Neural progenitor cell (in vitro differentiated cells): Measurements from ENCODE around the gene INPP5D.

Experiments used
- EZH2phosphoT487 ChIP-seq: fragments of 200-600 bp; sonication (generic); IDR thresholded peaks from 2 replicates; pipeline ENCODE4 v1.6.1; 2017; ENCODE audit warnings: antibody characterized with exemption
- TF ChIP-seq, protein P1 (sequence below): fragments of 200-600 bp; sonication (generic); IDR thresholded peaks from 2 replicates; pipeline ENCODE4 v1.5.1; 2017; ENCODE audit warnings: antibody characterized with exemption, mild to moderate bottlenecking

DNA sequence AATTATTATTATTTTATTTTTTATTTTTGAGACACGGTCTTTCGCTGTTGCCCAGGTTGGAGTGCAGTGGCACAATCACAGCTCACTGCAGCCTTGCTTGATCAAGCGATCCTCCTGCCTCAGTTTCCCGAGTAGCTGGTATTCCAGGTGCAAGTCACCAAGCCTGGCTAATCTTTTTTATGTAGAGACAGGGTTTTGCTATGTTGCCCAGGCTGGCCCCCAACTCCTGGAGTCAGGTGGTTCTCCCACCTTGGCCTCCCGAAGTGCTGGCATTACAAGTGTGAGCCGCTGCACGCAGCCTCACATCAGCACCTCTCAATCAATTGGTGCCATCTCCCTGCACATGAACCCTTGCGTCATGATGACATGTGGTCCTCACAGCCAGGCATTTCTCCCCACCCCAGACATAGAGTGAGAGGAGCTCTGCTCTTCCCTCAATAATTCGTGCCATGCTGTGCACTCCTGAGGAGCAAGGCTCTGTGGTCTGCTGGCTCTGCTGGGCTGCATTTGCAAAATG is 5.9 kb downstream of the INPP5D start:
- TF ChIP-seq, protein P1, sequence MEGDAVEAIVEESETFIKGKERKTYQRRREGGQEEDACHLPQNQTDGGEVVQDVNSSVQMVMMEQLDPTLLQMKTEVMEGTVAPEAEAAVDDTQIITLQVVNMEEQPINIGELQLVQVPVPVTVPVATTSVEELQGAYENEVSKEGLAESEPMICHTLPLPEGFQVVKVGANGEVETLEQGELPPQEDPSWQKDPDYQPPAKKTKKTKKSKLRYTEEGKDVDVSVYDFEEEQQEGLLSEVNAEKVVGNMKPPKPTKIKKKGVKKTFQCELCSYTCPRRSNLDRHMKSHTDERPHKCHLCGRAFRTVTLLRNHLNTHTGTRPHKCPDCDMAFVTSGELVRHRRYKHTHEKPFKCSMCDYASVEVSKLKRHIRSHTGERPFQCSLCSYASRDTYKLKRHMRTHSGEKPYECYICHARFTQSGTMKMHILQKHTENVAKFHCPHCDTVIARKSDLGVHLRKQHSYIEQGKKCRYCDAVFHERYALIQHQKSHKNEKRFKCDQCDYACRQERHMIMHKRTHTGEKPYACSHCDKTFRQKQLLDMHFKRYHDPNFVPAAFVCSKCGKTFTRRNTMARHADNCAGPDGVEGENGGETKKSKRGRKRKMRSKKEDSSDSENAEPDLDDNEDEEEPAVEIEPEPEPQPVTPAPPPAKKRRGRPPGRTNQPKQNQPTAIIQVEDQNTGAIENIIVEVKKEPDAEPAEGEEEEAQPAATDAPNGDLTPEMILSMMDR, result no peak
- TF ChIP-seq EZH2phosphoT487, result no peak
